GM19239 (cell line): ENCODE data around the gene SYT7.
"Not testable (repeated sequence)": the region's sequence is repeated elsewhere in the genome, so short reads cannot be mapped to it uniquely, and the experiment has no call there.

Experiments
- DNase-seq: peaks from one replicate; pipeline ENCODE4 v3.0.0; 2011; ENCODE audit warnings: low spot score; ENCODE audit not compliant: insufficient read length
- FAIRE-seq: peaks from 2 replicates; lab custom pipeline; 2011; peaks lifted over from hg19 to GRCh38; lab: Jason Lieb, UNC

Gene SYT7

DNA sequence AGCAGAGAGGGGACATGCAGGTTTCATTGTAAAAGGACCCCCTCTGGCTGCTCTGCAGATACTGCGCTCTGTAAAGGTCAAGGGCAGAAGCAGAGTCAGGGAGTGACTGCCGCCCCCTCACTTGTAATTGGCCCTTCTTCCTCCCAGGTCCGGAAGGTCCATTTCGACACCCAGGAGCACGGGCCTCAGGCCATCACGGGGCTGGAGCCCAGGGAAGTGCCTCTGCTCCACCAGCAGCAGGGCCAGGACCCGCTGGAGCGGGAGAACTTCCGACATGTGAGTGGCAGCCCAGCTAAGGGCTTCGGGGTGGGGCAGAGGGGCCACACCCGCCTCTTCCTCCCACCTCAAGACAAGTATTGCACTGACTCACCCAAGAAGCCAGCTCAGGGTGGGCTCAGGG is 96.3 kb downstream of the SYT7 start:
- no peak for DNase-seq
- no peak for FAIRE-seq

GRCh38 chr11:61482513-61482912 is 98.4 kb downstream of the SYT7 start:
- DNase-seq (peak; percentile 52), FAIRE-seq (no peak)

DNA sequence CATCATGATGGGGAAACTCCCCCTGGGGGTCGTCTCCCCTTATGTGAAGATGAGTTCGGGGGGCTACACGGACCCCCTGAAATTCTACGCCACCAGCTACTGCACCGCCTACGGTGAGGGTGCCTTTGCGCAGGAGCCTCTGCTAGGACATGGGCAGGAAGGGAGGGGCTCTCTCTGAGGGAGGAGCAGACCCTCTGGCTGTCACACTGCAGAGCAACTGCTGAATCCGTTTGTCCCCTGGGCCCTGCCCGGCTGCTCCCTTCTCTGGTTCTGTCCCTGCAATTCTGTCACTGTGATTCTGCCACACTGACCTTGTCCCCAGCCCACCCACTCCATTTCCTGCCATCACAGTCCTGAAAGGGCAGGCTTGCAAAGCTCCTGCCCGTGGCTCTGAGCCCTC is 99.1 kb downstream of the SYT7 start:
- DNase-seq = no peak
- FAIRE-seq = no peak

- DNase-seq (no peak), FAIRE-seq (no peak)
These were observed 99.9 kb downstream of the SYT7 start for GRCh38 chr11:61480994-61481335.

- DNase-seq = no peak
- no peak for FAIRE-seq
These were observed 100.4 kb downstream of the SYT7 start for GRCh38 chr11:61480261-61480993.

- DNase-seq, FAIRE-seq: not testable (repeated sequence)
These were observed 101.4 kb downstream of the SYT7 start for GRCh38 chr11:61479360-61480058.

GRCh38 chr11:61477727-61478148 is 103.1 kb downstream of the SYT7 start:
- FAIRE-seq = no peak
- peak; percentile 65 for DNase-seq

GRCh38 chr11:61477126-61477525 is 103.8 kb downstream of the SYT7 start:
- no peak for FAIRE-seq
- DNase-seq = no peak

DNA sequence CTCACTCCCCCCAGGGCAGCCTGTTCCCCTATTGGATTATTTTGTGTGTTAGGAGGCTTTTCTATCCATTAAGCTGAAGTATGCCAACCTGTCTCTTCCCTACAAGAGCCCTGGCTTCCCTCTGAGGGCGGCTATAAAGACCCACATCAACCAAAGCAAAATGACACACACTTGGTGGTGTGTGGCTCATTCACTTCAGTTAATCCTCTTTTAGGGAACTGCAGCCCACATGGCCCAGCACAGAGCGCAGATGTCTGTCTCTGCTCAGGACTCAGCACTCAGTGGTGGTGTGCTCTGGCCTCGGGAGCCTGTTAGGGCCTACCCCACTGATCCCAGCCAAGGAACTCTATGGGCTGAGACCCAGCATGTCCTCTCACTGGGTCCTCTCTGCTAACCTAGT is 104.5 kb downstream of the SYT7 start:
- FAIRE-seq = no peak
- DNase-seq = no peak

- DNase-seq = no peak
- FAIRE-seq = no peak
These were observed 105.4 kb downstream of the SYT7 start for GRCh38 chr11:61475433-61475832.

DNA sequence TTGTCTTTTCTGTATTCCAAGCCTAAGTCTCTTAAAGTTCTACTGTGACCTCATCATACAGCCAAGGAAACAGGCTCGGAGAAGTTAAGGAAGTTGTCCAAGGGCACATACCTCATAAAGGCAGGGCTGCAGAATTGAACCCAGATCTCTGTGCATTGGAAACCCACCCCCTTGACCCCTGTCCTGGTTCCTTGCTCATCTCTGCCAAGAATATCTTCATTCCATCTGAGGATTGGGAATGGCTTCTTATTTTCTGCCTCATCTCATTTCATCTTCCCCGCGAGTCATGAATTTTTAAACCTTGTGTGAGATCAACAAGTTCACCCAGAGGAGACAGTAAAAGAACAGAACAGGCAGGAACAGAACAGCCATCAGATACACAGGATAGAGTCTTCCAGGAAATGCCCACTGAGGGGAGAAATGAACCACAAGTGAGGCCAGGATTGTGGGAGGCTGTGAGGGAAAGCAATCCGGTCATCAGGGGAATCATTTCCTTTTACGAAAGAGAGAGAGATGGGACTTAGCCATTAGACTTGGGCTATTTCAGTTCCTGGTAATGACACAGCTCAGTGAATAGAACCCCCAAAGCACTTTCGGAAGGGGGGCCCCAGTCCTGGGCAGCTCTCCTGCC is 106.7 kb downstream of the SYT7 start:
- DNase-seq (no peak), FAIRE-seq (no peak)

- FAIRE-seq = no peak
- DNase-seq = no peak
These were observed 107.4 kb downstream of the SYT7 start for GRCh38 chr11:61473370-61474012.

DNA sequence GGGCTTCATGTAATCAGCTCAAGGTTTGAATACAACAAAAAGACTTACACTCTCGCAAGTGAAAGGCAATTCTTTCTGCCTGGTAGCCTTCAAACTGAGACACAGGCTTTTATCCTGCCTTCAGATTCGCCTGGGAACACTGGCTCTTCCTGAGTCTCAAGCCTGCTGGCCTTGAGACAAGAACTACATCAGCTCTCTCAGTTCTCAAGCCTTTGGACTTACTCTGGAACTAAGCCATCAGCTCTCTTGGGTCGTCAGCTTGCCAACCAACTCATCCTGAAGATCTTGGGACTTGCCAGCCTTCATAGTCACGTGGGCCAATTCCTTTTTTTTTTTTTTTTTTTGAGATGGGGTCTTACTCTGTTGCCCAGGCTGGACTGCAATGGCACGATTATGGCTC is 108.0 kb downstream of the SYT7 start:
- FAIRE-seq (no peak), DNase-seq (no peak)

DNA sequence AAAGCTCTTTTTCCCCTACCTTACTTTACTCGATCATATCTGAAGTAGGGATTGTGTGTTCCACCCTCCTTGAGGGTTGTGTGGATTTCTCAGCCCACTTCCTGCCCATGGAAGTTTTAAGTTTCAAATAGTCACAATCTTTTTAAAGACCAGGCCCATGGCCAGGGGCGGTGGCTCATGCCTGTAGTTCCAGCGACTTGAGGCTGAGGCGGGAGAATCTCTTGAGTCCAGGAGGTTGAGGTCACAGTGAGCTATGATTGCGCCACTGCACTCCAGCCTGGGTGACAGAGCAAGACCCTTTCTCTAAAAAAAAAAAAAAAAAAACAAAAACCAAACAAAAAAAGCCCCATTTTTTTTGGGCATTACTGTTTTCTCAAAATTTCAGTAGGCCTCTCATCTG is 108.6 kb downstream of the SYT7 start:
- no peak for FAIRE-seq
- no peak for DNase-seq

GRCh38 chr11:61468002-61468401 is 112.9 kb downstream of the SYT7 start:
- no peak for FAIRE-seq
- DNase-seq = no peak

GRCh38 chr11:61467602-61468001 is 113.3 kb downstream of the SYT7 start:
- FAIRE-seq, DNase-seq: not testable (repeated sequence)
